HepG2 (cell line): ENCODE data around the gene TSPAN13. TPM values are rescaled to one million over a fixed set of nuclear protein-coding genes. Genes with fewer than 3 reads are reported as not detected.

Experiments
- DBP ChIP-seq: sonication (generic); formaldehyde crosslinking; IDR thresholded peaks from 2 replicates; pipeline ENCODE4 v1.4.0; 2020; ENCODE audit warnings: missing genetic modification reagents; ENCODE audit errors: not compliant biosample characterization
- HDAC6 ChIP-seq: fragments of 200-600 bp; sonication (generic); IDR thresholded peaks from 2 replicates; pipeline ENCODE4 v1.7.0; 2017; ENCODE audit warnings: mild to moderate bottlenecking, antibody characterized with exemption, low read length, low read depth
- HNF1B ChIP-seq: sonication (generic); formaldehyde crosslinking; IDR thresholded peaks from 2 replicates; pipeline ENCODE4 v1.5.1; 2020; ENCODE audit warnings: mild to moderate bottlenecking, moderate library complexity, missing genetic modification reagents
- LRRFIP1 ChIP-seq: sonication (generic); formaldehyde crosslinking; conservative IDR thresholded peaks from 2 replicates; pipeline ENCODE4 v1.4.0; 2020; ENCODE audit warnings: missing genetic modification reagents
- NPAS2 ChIP-seq: sonication (generic); formaldehyde crosslinking; IDR thresholded peaks from 2 replicates; pipeline ENCODE4 v1.8.0; 2022; ENCODE audit warnings: mild to moderate bottlenecking, missing genetic modification reagents, borderline replicate concordance
- NR0B2 ChIP-seq: sonication (generic); formaldehyde crosslinking; IDR thresholded peaks from 2 replicates; pipeline ENCODE4 v1.4.0; 2020; ENCODE audit warnings: mild to moderate bottlenecking, missing genetic modification reagents
- SMAD3 ChIP-seq: sonication (generic); formaldehyde crosslinking; IDR thresholded peaks from 2 replicates; pipeline ENCODE4 v1.4.0; 2020; ENCODE audit warnings: missing genetic modification reagents
- ZMAT5 ChIP-seq: sonication (generic); formaldehyde crosslinking; IDR thresholded peaks from 2 replicates; pipeline ENCODE4 v1.5.0; 2020; ENCODE audit warnings: mild to moderate bottlenecking, low read depth, missing genetic modification reagents, borderline replicate concordance
- ZNF180 ChIP-seq: sonication (generic); formaldehyde crosslinking; IDR thresholded peaks from 2 replicates; pipeline ENCODE4 v1.4.0; 2020; ENCODE audit warnings: low read depth, missing genetic modification reagents, borderline replicate concordance
- ZNF263 ChIP-seq: sonication (generic); formaldehyde crosslinking; IDR thresholded peaks from 2 replicates; pipeline ENCODE4 v1.4.0; 2020; ENCODE audit warnings: missing genetic modification reagents
- ZNF687 ChIP-seq: sonication (generic); formaldehyde crosslinking; IDR thresholded peaks from 2 replicates; pipeline ENCODE4 v1.5.1; 2020; ENCODE audit warnings: mild to moderate bottlenecking, missing genetic modification reagents, moderate library complexity
- polyA plus RNA-seq, 8 experiments: library from polyadenylated mRNA; depleted of rRNA in 3 of 8; stranded (reverse) in 7 of 8; unstranded in 1 of 8; fragments of >200 nt; fragmentation: Illumina TruSeq in 4 of 8; extraction: Trizol in 4 of 8; gene quantifications; 2 replicates each; pipeline versions ENCODE4 v1.2.1 to v1.2.3, GENCODE V29; 2011 to 2016; ENCODE audit warnings: low read depth in 4 of 8, missing spikeins in 1 of 8, mixed read lengths in 1 of 8; ENCODE audit not compliant: insufficient read depth in 1 of 8
- total RNA-seq, 5 experiments: library from RNA; depleted of rRNA; stranded (reverse); fragments of >200 nt; fragmentation: Illumina TruSeq; extraction: Trizol; gene quantifications; 2 replicates each; pipeline ENCODE4 v1.2.3, GENCODE V29; 2016; ENCODE audit warnings: low read depth in 1 of 5

TSPAN13 gene
- total and polyA plus RNA-seq, 2 of the 13 experiments (the other 11 are each of a cell fraction or from before 2014, with no cell fraction given), result 5.8 to 6.2 TPM

GRCh38 chr7:16724344-16724743 lies 29.2 kb upstream of the TSPAN13 start (continued):
- TF ChIP-seq LRRFIP1 (CRISPR knock-in tag), result no peak
- TF ChIP-seq ZMAT5 (CRISPR knock-in tag), result no peak
- TF ChIP-seq ZNF180 (CRISPR knock-in tag), result no peak
- no peak for TF ChIP-seq NPAS2 (CRISPR knock-in tag)
- TF ChIP-seq SMAD3 (CRISPR knock-in tag), result no peak
- no peak for TF ChIP-seq NR0B2
- no peak for TF ChIP-seq HDAC6
- no peak for TF ChIP-seq ZNF687 (CRISPR knock-in tag)
- TF ChIP-seq DBP (CRISPR knock-in tag), result no peak
- TF ChIP-seq HNF1B (CRISPR knock-in tag), result no peak
- TF ChIP-seq ZNF263, result no peak
